Osteocyte (in vitro differentiated cells): Measurements from ENCODE around the gene RACK1. TPM values are rescaled to one million over a fixed set of nuclear protein-coding genes. Genes with fewer than 3 reads are reported as not detected.
A peak's percentile ranks its signal among the peaks of the same experiment; 100 is the strongest.
"Not testable (repeated sequence)": the region's sequence is repeated elsewhere in the genome, so short reads cannot be mapped to it uniquely, and the experiment has no call there.

Experiments used
- DNase-seq: peaks from one replicate; pipeline ENCODE4 v3.0.0; 2021; ENCODE audit warnings: mixed read lengths; ENCODE audit not compliant: unreplicated experiment; ENCODE audit errors: extremely low spot score
- H3K27ac Mint-ChIP-seq: one replicate; pipeline ENCODE4 v1.8.0; 2021; ENCODE audit warnings: mild to moderate bottlenecking, mixed read lengths; ENCODE audit not compliant: unreplicated experiment
- H3K27me3 Mint-ChIP-seq: one replicate; pipeline ENCODE4 v1.8.0; 2021; ENCODE audit warnings: mixed read lengths; ENCODE audit not compliant: unreplicated experiment
- H3K36me3 Mint-ChIP-seq: one replicate; pipeline ENCODE4 v1.8.0; 2021; ENCODE audit warnings: mixed read lengths; ENCODE audit not compliant: unreplicated experiment
- H3K4me1 Mint-ChIP-seq: one replicate; pipeline ENCODE4 v1.8.0; 2021; ENCODE audit warnings: mixed read lengths; ENCODE audit not compliant: unreplicated experiment
- H3K4me3 Mint-ChIP-seq: one replicate; pipeline ENCODE4 v1.8.0; 2021; ENCODE audit warnings: mild to moderate bottlenecking, moderate library complexity, mixed read lengths; ENCODE audit not compliant: unreplicated experiment
- H3K9me3 Mint-ChIP-seq: one replicate; pipeline ENCODE4 v1.8.0; 2021; ENCODE audit warnings: mixed read lengths; ENCODE audit not compliant: unreplicated experiment
- CTCF ChIP-seq: fragments of 200-600 bp; sonication (generic); IDR thresholded peaks from 2 replicates; pipeline ENCODE4 v1.5.0; 2021; ENCODE audit warnings: antibody characterized with exemption, mild to moderate bottlenecking, moderate library complexity
- total RNA-seq: library from RNA; stranded (reverse); gene quantifications from 2 replicates; pipeline ENCODE4 v1.2.1, GENCODE V29; 2021

The RACK1 gene
- total RNA-seq, 1 donor from 2014 or later: 1,921 TPM

- Mint-ChIP-seq H3K27me3 (no peaks in the 10 kb centered on the region), H3K4me3 (no peak overlapping the region), H3K4me1 (no peaks in the 10 kb centered on the region), H3K9me3 (no peaks in the 10 kb centered on the region), H3K36me3 (no peaks in the 10 kb centered on the region), H3K27ac (no peak overlapping the region)
- DNase-seq: no peak
- TF ChIP-seq CTCF: no peak
Measured at GRCh38 chr5:181271081-181271480, 27.4 kb upstream of the RACK1 start.

GRCh38 chr5:181267907-181268306 lies 24.2 kb upstream of the RACK1 start:
- not testable (repeated sequence) for H3K27ac Mint-ChIP-seq, H3K4me3 Mint-ChIP-seq, H3K9me3 Mint-ChIP-seq, H3K4me1 Mint-ChIP-seq, H3K36me3 Mint-ChIP-seq, H3K27me3 Mint-ChIP-seq, DNase-seq

- H3K27ac Mint-ChIP-seq, H3K4me1 Mint-ChIP-seq, DNase-seq, H3K9me3 Mint-ChIP-seq, H3K27me3 Mint-ChIP-seq, H3K36me3 Mint-ChIP-seq, H3K4me3 Mint-ChIP-seq: not testable (repeated sequence)
Measured at GRCh38 chr5:181267291-181267904, 23.7 kb upstream of the RACK1 start.

GRCh38 chr5:181265092-181265671 lies 21.5 kb upstream of the RACK1 start:
- no peaks in the 10 kb centered on the region for H3K27me3 Mint-ChIP-seq
- no peak overlapping the region for H3K4me3 Mint-ChIP-seq

GRCh38 chr5:181263633-181264032 lies 19.9 kb upstream of the RACK1 start:
- Mint-ChIP-seq H3K27ac (peak overlapping the region; percentile 23), H3K4me1 (peaks cover 25% of the 10 kb centered on the region), H3K36me3 (peaks cover 7% of the 10 kb centered on the region), H3K4me3 (no peak overlapping the region), H3K9me3 (no peaks in the 10 kb centered on the region), H3K27me3 (no peaks in the 10 kb centered on the region)
- no peak for DNase-seq
- no peak for TF ChIP-seq CTCF

More at GRCh38 chr5:181265092-181265671, 21.5 kb upstream of the RACK1 start:
- Mint-ChIP-seq H3K27ac (no peak overlapping the region), H3K9me3 (no peaks in the 10 kb centered on the region), H3K36me3 (peaks cover 7% of the 10 kb centered on the region), H3K4me1 (peaks cover 9% of the 10 kb centered on the region)
- no peak for TF ChIP-seq CTCF
- peak; percentile 78 for DNase-seq

GRCh38 chr5:181261320-181262049 lies 17.8 kb upstream of the RACK1 start:
- no peaks in the 10 kb centered on the region for H3K27me3 Mint-ChIP-seq
- no peak for TF ChIP-seq CTCF
- peak overlapping the region; percentile 95 for H3K27ac Mint-ChIP-seq
- H3K9me3 Mint-ChIP-seq: no peaks in the 10 kb centered on the region
- peak; percentile 91 for DNase-seq
- H3K36me3 Mint-ChIP-seq: peaks cover 15% of the 10 kb centered on the region
- peak overlapping the region; percentile 98 for H3K4me3 Mint-ChIP-seq
- H3K4me1 Mint-ChIP-seq: peaks cover 40% of the 10 kb centered on the region
